GM12801 (cell line): Measurements from ENCODE around the gene MN1.

ENCODE experiments used
- CTCF ChIP-seq: IDR thresholded peaks from one replicate; pipeline ENCODE4 v1.5.1; 2011; ENCODE audit warnings: control low read depth; ENCODE audit not compliant: insufficient read length; ENCODE audit errors: extremely low read depth

MN1 gene

DNA sequence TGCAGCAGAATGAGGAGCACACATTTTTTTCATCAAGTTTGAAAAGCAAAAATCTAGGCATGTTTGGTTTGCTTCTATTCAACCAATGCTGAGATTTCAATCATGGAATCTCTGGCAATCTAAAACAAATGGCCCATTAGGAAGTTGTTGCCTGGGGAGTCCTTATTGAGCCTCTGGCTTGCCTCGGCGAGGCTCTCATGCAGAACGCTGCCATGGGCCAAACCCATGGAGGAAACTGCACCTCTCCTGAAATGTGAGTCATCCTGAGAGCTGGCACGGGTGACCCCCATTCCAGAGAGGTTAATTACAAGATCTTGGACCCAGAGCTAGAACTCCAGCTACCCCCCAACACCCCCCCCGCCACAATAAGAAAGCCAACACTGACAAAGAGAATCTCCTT lies 80.7 kb downstream of the MN1 start:
- TF ChIP-seq CTCF, result no peak

DNA sequence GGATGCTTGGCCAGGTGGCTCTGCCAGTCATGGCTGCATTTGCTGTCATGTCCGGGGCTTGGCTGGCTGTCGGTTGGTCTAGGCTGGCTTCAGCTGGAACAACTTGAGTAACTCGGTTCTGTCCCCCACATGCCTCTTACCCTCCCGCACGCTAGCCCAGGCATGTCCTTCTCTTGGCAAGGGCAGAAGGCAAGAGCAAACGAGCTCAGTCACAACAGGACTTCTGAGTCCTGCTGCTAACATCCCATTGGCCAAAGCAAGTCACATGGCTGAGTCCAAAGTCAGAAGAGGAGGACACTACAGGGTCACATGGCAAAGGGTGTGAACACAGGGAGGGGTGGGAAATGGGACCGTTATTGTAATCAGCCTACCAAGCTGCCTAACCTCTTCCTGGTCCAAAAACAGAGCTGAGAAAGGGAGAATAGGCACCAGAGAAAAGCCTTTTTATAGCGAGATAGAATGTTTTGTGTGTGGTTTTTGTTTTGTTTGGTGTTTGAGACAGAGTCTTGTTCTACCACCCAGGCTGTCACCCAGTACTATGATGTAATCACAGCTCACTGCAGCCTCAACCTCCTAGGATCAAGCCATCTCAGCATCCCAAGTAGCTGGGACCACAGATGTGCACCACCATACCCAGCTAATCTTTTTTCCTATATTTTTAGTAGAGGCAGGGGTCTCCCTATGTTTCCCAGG lies 81.9 kb downstream of the MN1 start:
- no peak for TF ChIP-seq CTCF

DNA sequence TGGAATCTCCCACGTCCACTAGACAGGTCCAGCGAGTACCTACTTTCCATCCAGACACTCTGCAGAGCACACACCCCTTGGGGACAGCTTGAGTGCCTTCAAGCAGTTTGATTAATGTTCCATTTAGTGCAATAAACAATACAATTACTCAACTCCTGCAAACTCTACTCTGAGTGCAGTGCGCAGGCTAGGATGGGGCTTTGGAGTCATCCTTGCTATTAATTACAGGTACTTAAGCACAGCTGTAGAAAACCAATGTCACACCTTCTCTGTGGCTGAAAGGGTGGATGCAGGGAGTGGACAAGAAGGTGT lies 82.6 kb downstream of the MN1 start:
- TF ChIP-seq CTCF, result no peak

DNA sequence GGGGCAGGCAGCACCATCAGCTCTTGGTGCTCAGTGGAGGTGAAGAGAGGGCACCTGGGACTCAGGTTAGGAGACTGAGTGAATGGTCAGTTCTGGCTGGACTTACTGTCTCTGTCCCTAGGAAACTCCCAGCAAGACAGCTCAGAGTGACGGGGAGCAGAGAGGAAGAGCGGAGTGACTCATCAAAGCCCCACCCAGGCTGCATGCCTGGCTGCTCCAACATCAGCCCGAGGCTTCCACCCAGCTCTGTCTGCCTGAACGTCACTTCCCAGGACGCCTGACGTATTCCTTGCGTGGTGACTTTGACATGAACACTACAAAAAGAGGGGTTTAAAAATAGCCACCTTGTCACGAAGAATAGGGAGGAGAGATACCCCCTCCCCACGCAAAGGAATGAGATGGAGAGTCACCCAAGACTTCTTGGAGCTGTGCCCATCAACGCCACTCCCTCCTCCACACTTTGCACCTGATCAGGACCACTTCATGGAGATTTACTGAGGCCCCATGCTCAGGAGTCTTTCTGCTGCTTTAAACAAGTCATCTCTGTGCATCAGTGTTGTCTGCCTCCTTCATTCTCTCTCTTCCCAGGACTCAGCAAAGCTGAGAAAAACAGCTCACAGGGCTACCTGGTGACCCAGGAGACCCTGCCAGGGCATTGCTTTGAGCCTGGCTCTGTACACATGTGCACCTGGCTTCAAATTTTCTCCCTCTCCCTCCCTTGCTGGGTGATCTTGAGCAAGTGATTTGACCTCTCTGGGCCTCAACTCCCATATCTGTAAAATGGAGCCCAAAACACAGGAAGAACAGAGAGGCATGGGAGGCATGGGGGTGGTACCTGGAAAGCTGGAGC lies 83.1 kb downstream of the MN1 start:
- TF ChIP-seq CTCF, result no peak

- no peak for TF ChIP-seq CTCF
Observed at GRCh38 chr22:27717094-27717493, 84.5 kb downstream of the MN1 start.

GRCh38 chr22:27716074-27716473 lies 85.5 kb downstream of the MN1 start:
- TF ChIP-seq CTCF, result no peak

DNA sequence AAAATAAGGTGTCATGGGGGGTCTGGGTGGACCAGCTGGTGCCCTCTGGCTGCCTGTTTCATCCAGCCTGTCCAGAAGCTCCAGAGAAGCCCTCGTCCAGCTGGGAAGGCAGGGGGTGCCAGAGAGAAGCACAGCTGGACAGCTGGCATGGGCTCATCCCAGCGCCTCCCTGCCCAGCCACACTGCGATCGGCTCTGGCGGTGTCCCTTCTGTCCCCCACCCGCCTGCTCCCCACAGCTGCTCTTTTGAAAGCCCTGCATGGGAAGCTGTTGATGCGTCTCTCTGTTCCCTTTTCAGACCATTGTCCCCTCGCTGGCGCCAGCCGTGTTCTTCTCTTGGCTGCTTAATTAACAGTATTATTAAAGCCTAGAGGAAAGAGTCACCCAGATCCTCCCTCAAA lies 86.5 kb downstream of the MN1 start:
- no peak for TF ChIP-seq CTCF
